B cell (primary cell): ENCODE results near the gene CPB2. TPM values are rescaled to one million over a fixed set of nuclear protein-coding genes. Genes with fewer than 3 reads are reported as not detected.

Experiments
- ATAC-seq: fragments of 200-7000 bp; cut with Tn5 transposase; one replicate; pipeline ENCODE4 v1.10.0; 2021; ENCODE audit warnings: low read depth, mild to moderate bottlenecking, moderate number of reproducible peaks, moderate library complexity
- CTCF ChIA-PET: fragments of 350-600 bp; sonication (Branson Sonifier 250); formaldehyde crosslinking; loops from one replicate; lab custom pipeline; 2021; ENCODE audit warnings: antibody characterized with exemption, inconsistent platforms; lab: Charles Lee
- POLR2A ChIA-PET: fragments of 350-600 bp; sonication (Branson Sonifier 250); formaldehyde crosslinking; loops from one replicate; lab custom pipeline; 2021; ENCODE audit warnings: antibody characterized with exemption; lab: Charles Lee
- DNase-seq: peaks from one replicate; pipeline ENCODE4 v3.0.0; 2013
- H2AFZ ChIP-seq: 2 replicates; pipeline ENCODE4 v1.6.1; 2012; ENCODE audit warnings: mild to moderate bottlenecking, low read depth, low read length; ENCODE audit not compliant: insufficient read depth, poor library complexity, severe bottlenecking
- H3K27ac ChIP-seq, 2 donors: 1 replicate in 1 of 2; 2 replicates in 1 of 2; pipeline ENCODE4 v1.5.1; 2012 to 2013; ENCODE audit warnings: low read length in 2 of 2, mild to moderate bottlenecking in 2 of 2, moderate library complexity in 1 of 2
- H3K27me3 ChIP-seq, 4 experiments: fragments of 200-600 bp in 1 of 4; sonication (generic) in 1 of 4; replicated peaks in 1 of 4; 1 replicate in 2 of 4; 2 replicates in 2 of 4; pipeline versions ENCODE4 v1.6.1 to v1.7.0; 2013 to 2016; ENCODE audit warnings: low read length in 3 of 4, mild to moderate bottlenecking in 2 of 4, mixed read lengths in 1 of 4, moderate library complexity in 1 of 4; ENCODE audit not compliant: insufficient read depth in 4 of 4, control insufficient read depth in 3 of 4; ENCODE audit errors: control extremely low read depth in 1 of 4
- H3K36me3 ChIP-seq, 2 experiments: replicated peaks in 1 of 2; 1 replicate in 1 of 2; 2 replicates in 1 of 2; pipeline versions ENCODE4 v1.6.1 to v1.7.1; 2013; ENCODE audit warnings: low read length in 1 of 2; ENCODE audit not compliant: insufficient read depth in 2 of 2, control insufficient read depth in 1 of 2; ENCODE audit errors: control extremely low read depth in 1 of 2, extremely low read depth in 1 of 2
- H3K4me1 ChIP-seq, 2 donors: fragments of 200-600 bp in 1 of 2; sonication (generic) in 1 of 2; 1 replicate in 1 of 2; 2 replicates in 1 of 2; pipeline versions ENCODE4 v1.5.1 to v1.6.1; 2013 to 2017; ENCODE audit warnings: low read length in 2 of 2; ENCODE audit not compliant: control insufficient read depth in 2 of 2, insufficient read depth in 2 of 2
- H3K4me2 ChIP-seq: replicated peaks from 2 replicates; pipeline ENCODE3; 2012; ENCODE audit warnings: mild to moderate bottlenecking, low read depth, low read length; ENCODE audit not compliant: poor library complexity, severe bottlenecking
- H3K4me3 ChIP-seq, 5 experiments: fragments of 200-600 bp in 1 of 5; sonication (generic) in 1 of 5; 1 replicate in 3 of 5; 2 replicates in 2 of 5; pipeline versions ENCODE4 v1.5.1 to v1.7.0; 2011 to 2016; ENCODE audit warnings: low read length in 4 of 5, mild to moderate bottlenecking in 4 of 5, low read depth in 2 of 5, control low read depth in 1 of 5, moderate library complexity in 1 of 5; ENCODE audit not compliant: insufficient read depth in 1 of 5; ENCODE audit errors: control extremely low read depth in 1 of 5, extremely low read depth in 1 of 5
- H3K79me2 ChIP-seq: fragments of 200-600 bp; sonication (generic); one replicate; pipeline ENCODE4 v1.6.0; 2016; ENCODE audit warnings: low read length; ENCODE audit not compliant: control insufficient read depth, insufficient read depth
- H3K9ac ChIP-seq: fragments of 200-600 bp; sonication (generic); 2 replicates; pipeline ENCODE4 v1.6.1; 2017; ENCODE audit warnings: mild to moderate bottlenecking, low read length, moderate library complexity
- H3K9me3 ChIP-seq, 3 donors: one replicate each; pipeline versions ENCODE4 v1.6.1 to v1.7.1; 2013; ENCODE audit warnings: low read length in 2 of 3; ENCODE audit not compliant: control insufficient read depth in 2 of 3, insufficient read depth in 1 of 3; ENCODE audit errors: control extremely low read depth in 1 of 3
- H4K20me1 ChIP-seq: 2 replicates; pipeline ENCODE4 v1.6.0; 2012; ENCODE audit warnings: mild to moderate bottlenecking, low read length; ENCODE audit not compliant: insufficient read depth, control insufficient read depth, poor library complexity, severe bottlenecking
- H3K27ac Mint-ChIP-seq: one replicate; pipeline ENCODE4 v1.8.0; 2021; ENCODE audit warnings: mixed read lengths
- H3K27me3 Mint-ChIP-seq: one replicate; pipeline ENCODE4 v1.8.0; 2021; ENCODE audit warnings: mixed read lengths
- H3K4me1 Mint-ChIP-seq: one replicate; pipeline ENCODE4 v1.8.0; 2021; ENCODE audit warnings: mixed read lengths
- H3K4me3 Mint-ChIP-seq: one replicate; pipeline ENCODE4 v1.8.0; 2021; ENCODE audit warnings: mixed read lengths
- H3K9me3 Mint-ChIP-seq: one replicate; pipeline ENCODE4 v1.8.0; 2022; ENCODE audit warnings: mixed read lengths; ENCODE audit not compliant: insufficient read depth
- EZH2 ChIP-seq: IDR thresholded peaks from 2 replicates; pipeline ENCODE4 v1.6.1; 2012; ENCODE audit warnings: borderline replicate concordance, low read depth, mild to moderate bottlenecking, moderate library complexity, low read length; ENCODE audit not compliant: insufficient read depth, poor library complexity, severe bottlenecking
- WGBS: methylation state at CpG from one replicate; pipeline ENCODE4 v1.1.5; 2013; ENCODE audit warnings: missing lambda C conversion rate; ENCODE audit not compliant: insufficient coverage; 5-methylcytosine and 5-hydroxymethylcytosine counted together
- intact Hi-C: fragments of 100-400 bp; cut with micrococcal nuclease; formaldehyde crosslinking; loops from one replicate; pipeline ENCODE4 v1.10.0; 2022
- polyA plus RNA-seq: library from polyadenylated mRNA; depleted of rRNA; stranded (reverse); fragments of >200 nt; gene quantifications from 2 replicates; pipeline ENCODE4 v1.2.3, GENCODE V29; 2012
- total RNA-seq, 2 donors: library from RNA; stranded (reverse); fragments of 120-200 nt in 1 of 2; gene quantifications; 1 replicate in 1 of 2; 2 replicates in 1 of 2; pipeline versions ENCODE4 v1.2.3 to v1.2.4, GENCODE V29; 2013 to 2022
- TF ChIP-seq, protein P1 (sequence below): fragments of 200-600 bp; IDR thresholded peaks from one replicate; pipeline ENCODE4 v1.8.0; 2022; ENCODE audit warnings: antibody characterized with exemption, mild to moderate bottlenecking

CPB2 gene
- total and polyA plus RNA-seq, 2 donors (not counting 1 experiment from before 2014, with no cell fraction given) = not detected

DNA sequence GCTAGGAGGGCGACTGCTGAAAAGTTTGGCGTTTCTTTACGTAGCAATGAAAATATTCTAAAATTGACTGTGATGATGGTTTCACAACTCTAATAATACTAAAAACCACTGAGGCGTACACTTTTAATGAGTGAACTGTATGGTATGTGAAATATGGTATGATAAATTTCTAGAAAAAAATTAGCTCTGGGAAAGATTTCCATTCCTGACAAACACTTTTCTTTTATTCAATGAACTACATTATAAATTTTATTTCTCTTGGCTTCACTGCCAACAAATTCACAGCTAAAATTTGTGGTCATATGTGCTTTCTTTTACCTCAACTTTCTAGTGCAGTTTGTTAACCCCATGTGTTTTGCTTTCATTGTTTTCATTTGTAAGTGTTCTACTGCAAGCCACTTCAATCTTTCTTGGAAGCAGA, 63.4 kb downstream of the CPB2 start:
- no peak overlapping the region for H3K4me2 ChIP-seq
- H3K4me3 ChIP-seq = no peak overlapping the region
- peaks cover 4% of the 10 kb centered on the region for H3K4me1 Mint-ChIP-seq
- H3K9me3 ChIP-seq = no peaks in the 10 kb centered on the region
- H3K27me3 Mint-ChIP-seq = no peaks in the 10 kb centered on the region
- H3K36me3 ChIP-seq = peaks cover 7 to 43% of the 10 kb centered on the region in 2 experiments
- no CpG with 5 or more reads among the region's 4 CpGs for WGBS
- no peak overlapping the region for H2AFZ ChIP-seq
- no peak overlapping the region for H3K27ac Mint-ChIP-seq
- POLR2A ChIA-PET = no interaction called here
- no peaks in the 10 kb centered on the region for H3K9me3 Mint-ChIP-seq
- intact Hi-C loops = no loop called here
- no peaks in the 10 kb centered on the region for H3K4me1 ChIP-seq
- H3K9ac ChIP-seq = no peak overlapping the region
- no peak overlapping the region for H3K4me3 Mint-ChIP-seq
- no peaks in the 10 kb centered on the region for H3K27me3 ChIP-seq
- no peak overlapping the region for H3K27ac ChIP-seq
- H3K79me2 ChIP-seq = peaks cover 34% of the 10 kb centered on the region
- DNase-seq (no peak), ATAC-seq (no peak)
- no peak for TF ChIP-seq EZH2
- TF ChIP-seq, protein P1, sequence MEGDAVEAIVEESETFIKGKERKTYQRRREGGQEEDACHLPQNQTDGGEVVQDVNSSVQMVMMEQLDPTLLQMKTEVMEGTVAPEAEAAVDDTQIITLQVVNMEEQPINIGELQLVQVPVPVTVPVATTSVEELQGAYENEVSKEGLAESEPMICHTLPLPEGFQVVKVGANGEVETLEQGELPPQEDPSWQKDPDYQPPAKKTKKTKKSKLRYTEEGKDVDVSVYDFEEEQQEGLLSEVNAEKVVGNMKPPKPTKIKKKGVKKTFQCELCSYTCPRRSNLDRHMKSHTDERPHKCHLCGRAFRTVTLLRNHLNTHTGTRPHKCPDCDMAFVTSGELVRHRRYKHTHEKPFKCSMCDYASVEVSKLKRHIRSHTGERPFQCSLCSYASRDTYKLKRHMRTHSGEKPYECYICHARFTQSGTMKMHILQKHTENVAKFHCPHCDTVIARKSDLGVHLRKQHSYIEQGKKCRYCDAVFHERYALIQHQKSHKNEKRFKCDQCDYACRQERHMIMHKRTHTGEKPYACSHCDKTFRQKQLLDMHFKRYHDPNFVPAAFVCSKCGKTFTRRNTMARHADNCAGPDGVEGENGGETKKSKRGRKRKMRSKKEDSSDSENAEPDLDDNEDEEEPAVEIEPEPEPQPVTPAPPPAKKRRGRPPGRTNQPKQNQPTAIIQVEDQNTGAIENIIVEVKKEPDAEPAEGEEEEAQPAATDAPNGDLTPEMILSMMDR = no peak
- no peaks in the 10 kb centered on the region for H4K20me1 ChIP-seq
- CTCF ChIA-PET = interaction anchor here (0.8 kb wide), 1 partner anchor 29 kb away, joined by 3 read pairs; no protein-coding TSS in a partner anchor

DNA sequence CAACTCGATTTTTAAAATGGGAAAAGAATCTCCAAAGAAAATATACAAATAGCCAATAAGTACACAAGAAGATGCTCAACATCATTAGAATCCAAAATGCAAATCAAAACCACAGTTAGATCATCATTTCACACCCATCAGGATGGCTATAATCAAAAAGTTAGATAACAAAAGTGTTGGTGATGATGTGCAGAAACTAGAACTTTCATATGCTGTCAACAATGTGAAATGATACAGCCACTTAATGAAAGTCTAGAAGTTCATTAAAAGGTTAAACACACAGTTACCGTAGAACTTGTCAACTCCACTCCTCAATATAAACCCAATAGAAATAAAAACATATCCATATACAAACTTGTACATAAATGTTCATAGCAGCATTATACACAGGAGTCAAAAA, 64.1 kb downstream of the CPB2 start:
- Histone ChIP-seq H3K27me3 (no peaks in the 10 kb centered on the region), H3K4me2 (no peak overlapping the region), H3K36me3 (peaks cover 13 to 43% of the 10 kb centered on the region in 2 experiments), H3K9me3 (no peaks in the 10 kb centered on the region), H3K9ac (no peak overlapping the region), H3K4me3 (no peak overlapping the region), H2AFZ (no peak overlapping the region), H4K20me1 (no peaks in the 10 kb centered on the region), H3K27ac (no peak overlapping the region), H3K4me1 (no peaks in the 10 kb centered on the region), H3K79me2 (peaks cover 37% of the 10 kb centered on the region)
- no peak overlapping the region for H3K27ac Mint-ChIP-seq
- H3K27me3 Mint-ChIP-seq = no peaks in the 10 kb centered on the region
- intact Hi-C loops = no loop called here
- ChIA-PET POLR2A (no interaction called here), CTCF (interaction anchor here (0.8 to 1.2 kb wide), 3 partner anchors 12 to 119 kb away, joined by 3 to 4 read pairs (median 4); no protein-coding TSS in a partner anchor)
- DNase-seq (no peak), ATAC-seq (no peak)
- no peak overlapping the region for H3K4me3 Mint-ChIP-seq
- TF ChIP-seq, protein P1 = no peak
- TF ChIP-seq EZH2 = no peak
- H3K9me3 Mint-ChIP-seq = no peaks in the 10 kb centered on the region
- no CpG with 5 or more reads among the region's 2 CpGs for WGBS
- peaks cover 4% of the 10 kb centered on the region for H3K4me1 Mint-ChIP-seq
